NCI-H2196 (cell line): Measurements from ENCODE around the gene PIP4K2A.
"Not testable (repeated sequence)": the region's sequence is repeated elsewhere in the genome, so short reads cannot be mapped to it uniquely, and the experiment has no call there.

Experiments
- DNase-seq: peaks from one replicate; lab custom pipeline; 2025; ENCODE audit not compliant: unreplicated experiment; lab: John Stamatoyannopoulos, UW

The PIP4K2A gene

GRCh38 chr10:22719406-22720042 is 5.1 kb upstream of the PIP4K2A start:
- no peak for DNase-seq

GRCh38 chr10:22718659-22719058 is 4.3 kb upstream of the PIP4K2A start:
- not testable (repeated sequence) for DNase-seq

GRCh38 chr10:22717728-22718127 is 3.4 kb upstream of the PIP4K2A start:
- DNase-seq: no peak

GRCh38 chr10:22716943-22717342 is 2.6 kb upstream of the PIP4K2A start:
- no peak for DNase-seq

- DNase-seq: no peak
Measured at GRCh38 chr10:22715290-22715625, 880 bp upstream of the PIP4K2A start.

- DNase-seq: no peak
Measured at GRCh38 chr10:22713853-22714478, 412 bp downstream of the PIP4K2A start.

- DNase-seq: no peak
Measured at GRCh38 chr10:22712956-22713852, 1.2 kb downstream of the PIP4K2A start.

- DNase-seq: no peak
Measured at GRCh38 chr10:22712211-22712955, 2.0 kb downstream of the PIP4K2A start.

GRCh38 chr10:22711373-22711772 is 3.0 kb downstream of the PIP4K2A start:
- no peak for DNase-seq

- DNase-seq: no peak
Measured at GRCh38 chr10:22710139-22710745, 4.1 kb downstream of the PIP4K2A start.

GRCh38 chr10:22708772-22709171 is 5.6 kb downstream of the PIP4K2A start:
- no peak for DNase-seq

GRCh38 chr10:22705527-22705926 is 8.9 kb downstream of the PIP4K2A start:
- DNase-seq: no peak

GRCh38 chr10:22704942-22705341 is 9.4 kb downstream of the PIP4K2A start:
- DNase-seq: no peak

GRCh38 chr10:22704471-22704911 is 9.9 kb downstream of the PIP4K2A start:
- DNase-seq: no peak

GRCh38 chr10:22702348-22702747 is 12.0 kb downstream of the PIP4K2A start:
- no peak for DNase-seq

GRCh38 chr10:22701132-22701826 is 13.1 kb downstream of the PIP4K2A start:
- DNase-seq: no peak

GRCh38 chr10:22700489-22700888 is 13.9 kb downstream of the PIP4K2A start:
- no peak for DNase-seq

GRCh38 chr10:22699976-22700375 is 14.4 kb downstream of the PIP4K2A start:
- DNase-seq: no peak

- DNase-seq: no peak
Measured at GRCh38 chr10:22698941-22699440, 15.4 kb downstream of the PIP4K2A start.

- DNase-seq: no peak
Measured at GRCh38 chr10:22697800-22698199, 16.6 kb downstream of the PIP4K2A start.
